ENCODE data around the gene CKB. TPM values are rescaled to one million over a fixed set of nuclear protein-coding genes. Genes with fewer than 3 reads are reported as not detected.
A peak's percentile ranks its signal among the peaks of the same experiment; 100 is the strongest.

Gene CKB
- total RNA-seq, 2 donors from 2014 or later: 602 to 920 TPM

DNA sequence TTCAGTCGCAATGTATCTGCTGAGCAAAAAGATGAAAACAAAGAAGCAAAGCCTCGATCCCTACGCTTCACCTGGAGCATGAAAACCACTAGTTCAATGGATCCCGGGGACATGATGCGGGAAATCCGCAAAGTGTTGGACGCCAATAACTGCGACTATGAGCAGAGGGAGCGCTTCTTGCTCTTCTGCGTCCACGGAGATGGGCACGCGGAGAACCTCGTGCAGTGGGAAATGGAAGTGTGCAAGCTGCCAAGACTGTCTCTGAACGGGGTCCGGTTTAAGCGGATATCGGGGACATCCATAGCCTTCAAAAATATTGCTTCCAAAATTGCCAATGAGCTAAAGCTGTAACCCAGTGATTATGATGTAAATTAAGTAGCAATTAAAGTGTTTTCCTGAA is 19.8 kb downstream of the CKB start:
- Histone ChIP-seq H3K27ac (ENCODE audit: low read depth, low read length) (no peak overlapping the region), H3K9me3 (ENCODE audit: control insufficient read depth, low read length) (no peaks in the 10 kb centered on the region), H3K36me3 (ENCODE audit: control insufficient read depth, insufficient read depth, low read length) (peaks cover 62% of the 10 kb centered on the region), H3K9ac (ENCODE audit: extremely low read depth, low read length, poor library complexity, severe bottlenecking) (no peak overlapping the region), H3K4me1 (ENCODE audit: control insufficient read depth, insufficient read depth, low read length) (no peaks in the 10 kb centered on the region), H3K4me3 (ENCODE audit: low read length) (no peak overlapping the region), H3K27me3 (ENCODE audit: control insufficient read depth, insufficient read depth, low read length, poor library complexity, severe bottlenecking) (no peaks in the 10 kb centered on the region)
- H3K27ac Mint-ChIP-seq: no peak overlapping the region
- H3K4me3 Mint-ChIP-seq: no peak overlapping the region
- no peaks in the 10 kb centered on the region for H3K27me3 Mint-ChIP-seq (ENCODE audit: insufficient read depth)
- DNase-seq: peak; percentile 21
- peaks cover 59% of the 10 kb centered on the region for H3K36me3 Mint-ChIP-seq (ENCODE audit: low read depth)
- TF ChIP-seq, protein P1, sequence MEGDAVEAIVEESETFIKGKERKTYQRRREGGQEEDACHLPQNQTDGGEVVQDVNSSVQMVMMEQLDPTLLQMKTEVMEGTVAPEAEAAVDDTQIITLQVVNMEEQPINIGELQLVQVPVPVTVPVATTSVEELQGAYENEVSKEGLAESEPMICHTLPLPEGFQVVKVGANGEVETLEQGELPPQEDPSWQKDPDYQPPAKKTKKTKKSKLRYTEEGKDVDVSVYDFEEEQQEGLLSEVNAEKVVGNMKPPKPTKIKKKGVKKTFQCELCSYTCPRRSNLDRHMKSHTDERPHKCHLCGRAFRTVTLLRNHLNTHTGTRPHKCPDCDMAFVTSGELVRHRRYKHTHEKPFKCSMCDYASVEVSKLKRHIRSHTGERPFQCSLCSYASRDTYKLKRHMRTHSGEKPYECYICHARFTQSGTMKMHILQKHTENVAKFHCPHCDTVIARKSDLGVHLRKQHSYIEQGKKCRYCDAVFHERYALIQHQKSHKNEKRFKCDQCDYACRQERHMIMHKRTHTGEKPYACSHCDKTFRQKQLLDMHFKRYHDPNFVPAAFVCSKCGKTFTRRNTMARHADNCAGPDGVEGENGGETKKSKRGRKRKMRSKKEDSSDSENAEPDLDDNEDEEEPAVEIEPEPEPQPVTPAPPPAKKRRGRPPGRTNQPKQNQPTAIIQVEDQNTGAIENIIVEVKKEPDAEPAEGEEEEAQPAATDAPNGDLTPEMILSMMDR (conservative IDR thresholded peaks at IDR 0.05): no peak
- no peaks in the 10 kb centered on the region for H3K9me3 Mint-ChIP-seq
- WGBS, 2 experiments (ENCODE audit: insufficient coverage in 1 of 2, insufficient read length in 1 of 2): 95 to 96% methylated on average over 18 of the region's 18 CpGs
- H3K4me1 Mint-ChIP-seq: peaks cover 2% of the 10 kb centered on the region

DNA sequence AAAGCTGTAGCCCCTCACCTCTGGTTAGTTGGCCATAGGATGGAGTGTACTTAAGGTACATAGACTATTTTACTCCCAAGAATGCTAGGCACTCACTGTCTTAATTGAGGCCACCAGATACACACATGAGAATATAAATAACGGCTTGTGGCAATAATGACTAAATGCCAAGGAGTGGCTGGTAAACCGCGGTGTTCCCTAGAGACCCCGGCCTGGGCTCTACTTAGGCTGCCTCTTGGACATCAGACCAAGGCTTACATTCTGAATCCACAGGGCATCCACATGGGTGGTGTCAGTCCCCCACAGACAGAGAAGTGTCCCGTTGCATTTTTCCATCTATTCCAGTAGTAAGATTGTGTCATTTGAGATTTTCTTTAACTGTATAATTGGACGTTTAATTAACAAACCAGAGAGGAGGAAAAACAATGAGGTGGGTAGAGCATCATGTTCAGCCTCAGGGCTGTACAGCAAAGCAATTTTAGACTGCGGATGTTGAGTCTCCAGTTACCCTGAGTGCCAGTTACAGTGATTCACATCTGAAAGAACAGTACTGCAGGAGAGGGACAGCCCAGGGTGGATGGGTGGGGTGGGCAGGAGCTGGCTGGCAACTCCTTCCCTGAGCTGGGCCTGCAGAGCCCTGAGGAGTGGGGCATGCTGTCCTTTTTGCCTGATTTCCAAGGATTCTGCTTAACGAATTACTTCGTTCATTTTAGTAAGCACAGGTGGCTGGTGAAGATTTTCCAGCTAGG is 20.5 kb downstream of the CKB start:
- DNase-seq: peak; percentile 15
- no peak overlapping the region for H3K27ac Mint-ChIP-seq
- WGBS, 2 experiments (ENCODE audit: insufficient coverage in 1 of 2, insufficient read length in 1 of 2): 98% methylated on average over 4 to 9 of the region's 9 CpGs

DNA sequence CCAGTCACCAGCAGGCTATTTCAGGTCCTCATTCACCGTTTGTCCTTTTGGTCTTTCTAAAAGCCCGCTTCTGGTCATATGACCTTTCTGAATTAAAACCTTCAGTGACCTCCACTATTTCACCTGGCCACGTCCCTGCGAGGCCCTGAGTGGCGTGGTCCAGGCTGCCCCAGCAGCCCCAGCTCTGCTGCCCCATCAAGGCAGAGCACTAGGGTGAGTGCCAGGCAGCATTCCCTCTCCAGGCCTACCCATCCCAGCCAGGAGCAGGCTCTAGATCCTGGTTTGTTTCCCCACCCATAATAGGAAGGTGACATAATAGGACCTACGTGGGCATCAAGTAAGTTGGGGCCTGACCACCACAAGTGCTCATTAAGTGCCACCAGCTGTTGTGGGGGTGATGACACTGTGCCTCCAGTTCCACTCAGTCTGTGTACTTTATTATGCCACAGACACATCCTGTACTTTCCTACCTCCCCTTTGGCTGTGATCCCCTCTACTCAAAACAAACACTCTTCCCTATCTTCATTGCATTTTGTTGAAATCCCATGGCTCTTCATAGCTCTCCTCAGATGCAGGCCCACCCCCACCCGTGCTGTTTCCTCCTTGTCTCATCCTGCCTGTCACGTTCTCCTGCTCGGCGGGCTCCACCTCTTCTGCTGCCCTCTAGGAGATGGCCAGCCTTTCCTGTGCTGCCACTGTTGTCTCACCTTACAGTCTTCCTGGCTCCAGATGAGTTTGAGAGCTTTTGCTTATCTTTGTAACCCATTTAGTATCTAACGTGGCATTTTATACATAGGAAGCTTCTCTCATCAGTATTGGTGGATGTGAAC is 21.4 kb downstream of the CKB start:
- peak; percentile 40 for DNase-seq

More for the DNA sequence above, 20.5 kb downstream of the CKB start:
- Histone ChIP-seq H3K36me3 (ENCODE audit: control insufficient read depth, insufficient read depth, low read length) (peaks cover 68% of the 10 kb centered on the region), H3K9me3 (ENCODE audit: control insufficient read depth, low read length) (no peaks in the 10 kb centered on the region), H3K27me3 (ENCODE audit: control insufficient read depth, insufficient read depth, low read length, poor library complexity, severe bottlenecking) (no peaks in the 10 kb centered on the region), H3K4me3 (ENCODE audit: low read length) (no peak overlapping the region), H3K27ac (ENCODE audit: low read depth, low read length) (no peak overlapping the region), H3K9ac (ENCODE audit: extremely low read depth, low read length, poor library complexity, severe bottlenecking) (no peak overlapping the region), H3K4me1 (ENCODE audit: control insufficient read depth, insufficient read depth, low read length) (no peaks in the 10 kb centered on the region)
- TF ChIP-seq, protein P1 (conservative IDR thresholded peaks at IDR 0.05): no peak
- Mint-ChIP-seq H3K36me3 (ENCODE audit: low read depth) (peaks cover 55% of the 10 kb centered on the region), H3K27me3 (ENCODE audit: insufficient read depth) (no peaks in the 10 kb centered on the region), H3K4me1 (peaks cover 2% of the 10 kb centered on the region), H3K4me3 (no peak overlapping the region), H3K9me3 (no peaks in the 10 kb centered on the region)

More for the DNA sequence above, 21.4 kb downstream of the CKB start:
- H3K4me1 ChIP-seq (ENCODE audit: control insufficient read depth, insufficient read depth, low read length): no peaks in the 10 kb centered on the region
- H3K27me3 ChIP-seq (ENCODE audit: control insufficient read depth, insufficient read depth, low read length, poor library complexity, severe bottlenecking): no peaks in the 10 kb centered on the region
- no peak overlapping the region for H3K4me3 ChIP-seq (ENCODE audit: low read length)
- H3K9ac ChIP-seq (ENCODE audit: extremely low read depth, low read length, poor library complexity, severe bottlenecking): no peak overlapping the region
- H3K9me3 ChIP-seq (ENCODE audit: control insufficient read depth, low read length): no peaks in the 10 kb centered on the region
- Mint-ChIP-seq H3K27ac (peak overlapping the region; percentile 61), H3K4me1 (peaks cover 2% of the 10 kb centered on the region), H3K9me3 (no peaks in the 10 kb centered on the region), H3K27me3 (ENCODE audit: insufficient read depth) (no peaks in the 10 kb centered on the region), H3K4me3 (no peak overlapping the region), H3K36me3 (ENCODE audit: low read depth) (peaks cover 51% of the 10 kb centered on the region)
- peaks cover 69% of the 10 kb centered on the region for H3K36me3 ChIP-seq (ENCODE audit: control insufficient read depth, insufficient read depth, low read length)
- TF ChIP-seq, protein P1 (conservative IDR thresholded peaks at IDR 0.05): no peak
- no peak overlapping the region for H3K27ac ChIP-seq (ENCODE audit: low read depth, low read length)
- 94% methylated on average over 9 to 11 of the region's 11 CpGs for WGBS, 2 experiments (ENCODE audit: insufficient coverage in 1 of 2, insufficient read length in 1 of 2)

All from endodermal cell (in vitro differentiated cells).